ENCODE data around the gene MYO16. TPM values are rescaled to one million over a fixed set of nuclear protein-coding genes. Genes with fewer than 3 reads are reported as not detected.
"Not testable (repeated sequence)": the region's sequence is repeated elsewhere in the genome, so short reads cannot be mapped to it uniquely, and the experiment has no call there.

The MYO16 gene
- total RNA-seq, 1 experiment from 2014 or later: not detected

GRCh38 chr13:109074853-109075252, 445.4 kb downstream of the MYO16 start:
- in situ Hi-C loops (cut with HindIII; ENCODE audit: low sequenced_read_pairs): no loop called here
- DNase-seq (ENCODE audit: low spot score): no peak

- no peak for DNase-seq (ENCODE audit: low spot score)
- in situ Hi-C loops (cut with HindIII; ENCODE audit: low sequenced_read_pairs): no loop called here
These were observed 458.7 kb downstream of the MYO16 start for GRCh38 chr13:109087916-109088623.

GRCh38 chr13:109088624-109088917, 459.2 kb downstream of the MYO16 start:
- in situ Hi-C loops (cut with HindIII; ENCODE audit: low sequenced_read_pairs): no loop called here
- no peak for DNase-seq (ENCODE audit: low spot score)

- no peak for DNase-seq (ENCODE audit: low spot score)
- in situ Hi-C loops (cut with HindIII; ENCODE audit: low sequenced_read_pairs): no loop called here
These were observed 461.4 kb downstream of the MYO16 start for GRCh38 chr13:109090796-109091195.

- in situ Hi-C loops (cut with HindIII; ENCODE audit: low sequenced_read_pairs): no loop called here
- no peak for DNase-seq (ENCODE audit: low spot score)
These were observed 461.8 kb downstream of the MYO16 start for GRCh38 chr13:109091249-109091648.

GRCh38 chr13:109092186-109092585, 462.8 kb downstream of the MYO16 start:
- DNase-seq (ENCODE audit: low spot score); in situ Hi-C loops (cut with HindIII; ENCODE audit: low sequenced_read_pairs): not testable (repeated sequence)

- DNase-seq (ENCODE audit: low spot score): no peak
- in situ Hi-C loops (cut with HindIII; ENCODE audit: low sequenced_read_pairs): no loop called here
These were observed 464.6 kb downstream of the MYO16 start for GRCh38 chr13:109093998-109094397.

- in situ Hi-C loops (cut with HindIII; ENCODE audit: low sequenced_read_pairs): no loop called here
- no peak for DNase-seq (ENCODE audit: low spot score)
These were observed 465.7 kb downstream of the MYO16 start for GRCh38 chr13:109095126-109095525.

- DNase-seq (ENCODE audit: low spot score): no peak
- in situ Hi-C loops (cut with HindIII; ENCODE audit: low sequenced_read_pairs): no loop called here
These were observed 466.7 kb downstream of the MYO16 start for GRCh38 chr13:109096101-109096500.

- in situ Hi-C loops (cut with HindIII; ENCODE audit: low sequenced_read_pairs): no loop called here
- no peak for DNase-seq (ENCODE audit: low spot score)
These were observed 471.4 kb downstream of the MYO16 start for GRCh38 chr13:109100705-109101304.

- in situ Hi-C loops (cut with HindIII; ENCODE audit: low sequenced_read_pairs): no loop called here
- no peak for DNase-seq (ENCODE audit: low spot score)
These were observed 472.2 kb downstream of the MYO16 start for GRCh38 chr13:109101550-109102144.

- in situ Hi-C loops (cut with HindIII; ENCODE audit: low sequenced_read_pairs): no loop called here
- DNase-seq (ENCODE audit: low spot score): no peak
These were observed 476.5 kb downstream of the MYO16 start for GRCh38 chr13:109105899-109106298.

- DNase-seq (ENCODE audit: low spot score): no peak
- in situ Hi-C loops (cut with HindIII; ENCODE audit: low sequenced_read_pairs): no loop called here
These were observed 480.7 kb downstream of the MYO16 start for GRCh38 chr13:109110159-109110558.

- DNase-seq (ENCODE audit: low spot score): no peak
- in situ Hi-C loops (cut with HindIII; ENCODE audit: low sequenced_read_pairs): no loop called here
These were observed 481.7 kb downstream of the MYO16 start for GRCh38 chr13:109111141-109111540.

- DNase-seq (ENCODE audit: low spot score): no peak
- in situ Hi-C loops (cut with HindIII; ENCODE audit: low sequenced_read_pairs): no loop called here
These were observed 484.0 kb downstream of the MYO16 start for GRCh38 chr13:109113427-109113826.

GRCh38 chr13:109114162-109114561, 484.8 kb downstream of the MYO16 start:
- in situ Hi-C loops (cut with HindIII; ENCODE audit: low sequenced_read_pairs): no loop called here
- DNase-seq (ENCODE audit: low spot score): no peak

GRCh38 chr13:109114991-109115390, 485.6 kb downstream of the MYO16 start:
- no peak for DNase-seq (ENCODE audit: low spot score)
- in situ Hi-C loops (cut with HindIII; ENCODE audit: low sequenced_read_pairs): no loop called here

- in situ Hi-C loops (cut with HindIII; ENCODE audit: low sequenced_read_pairs): no loop called here
- peak; percentile 9 for DNase-seq (ENCODE audit: low spot score)
These were observed 489.1 kb downstream of the MYO16 start for GRCh38 chr13:109118521-109118920.

GRCh38 chr13:109119896-109120295, 490.5 kb downstream of the MYO16 start:
- in situ Hi-C loops (cut with HindIII; ENCODE audit: low sequenced_read_pairs): no loop called here
- no peak for DNase-seq (ENCODE audit: low spot score)

- in situ Hi-C loops (cut with HindIII; ENCODE audit: low sequenced_read_pairs): no loop called here
- DNase-seq (ENCODE audit: low spot score): no peak
These were observed 492.4 kb downstream of the MYO16 start for GRCh38 chr13:109121826-109122225.

- DNase-seq (ENCODE audit: low spot score): no peak
- in situ Hi-C loops (cut with HindIII; ENCODE audit: low sequenced_read_pairs): no loop called here
These were observed 494.6 kb downstream of the MYO16 start for GRCh38 chr13:109123971-109124370.
